ENCODE measurements around the gene CSF2. TPM values are rescaled to one million over a fixed set of nuclear protein-coding genes. Genes with fewer than 3 reads are reported as not detected.

CSF2 gene
- 0.41 TPM in 1 of 2 replicates, not detected in the other for total RNA-seq
- total RNA-seq (2013), result not detected
- not detected in 2 replicates for polyA plus RNA-seq
- not detected in 2 replicates for polyA minus RNA-seq

DNA sequence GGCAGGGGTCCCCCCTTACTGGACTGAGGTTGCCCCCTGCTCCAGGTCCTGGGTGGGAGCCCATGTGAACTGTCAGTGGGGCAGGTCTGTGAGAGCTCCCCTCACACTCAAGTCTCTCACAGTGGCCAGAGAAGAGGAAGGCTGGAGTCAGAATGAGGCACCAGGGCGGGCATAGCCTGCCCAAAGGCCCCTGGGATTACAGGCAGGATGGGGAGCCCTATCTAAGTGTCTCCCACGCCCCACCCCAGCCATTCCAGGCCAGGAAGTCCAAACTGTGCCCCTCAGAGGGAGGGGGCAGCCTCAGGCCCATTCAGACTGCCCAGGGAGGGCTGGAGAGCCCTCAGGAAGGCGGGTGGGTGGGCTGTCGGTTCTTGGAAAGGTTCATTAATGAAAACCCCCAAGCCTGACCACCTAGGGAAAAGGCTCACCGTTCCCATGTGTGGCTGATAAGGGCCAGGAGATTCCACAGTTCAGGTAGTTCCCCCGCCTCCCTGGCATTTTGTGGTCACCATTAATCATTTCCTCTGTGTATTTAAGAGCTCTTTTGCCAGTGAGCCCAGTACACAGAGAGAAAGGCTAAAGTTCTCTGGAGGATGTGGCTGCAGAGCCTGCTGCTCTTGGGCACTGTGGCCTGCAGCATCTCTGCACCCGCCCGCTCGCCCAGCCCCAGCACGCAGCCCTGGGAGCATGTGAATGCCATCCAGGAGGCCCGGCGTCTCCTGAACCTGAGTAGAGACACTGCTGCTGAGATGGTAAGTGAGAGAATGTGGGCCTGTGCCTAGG, at the start of gene CSF2:
CSF2 (plus strand) TSS at position 559 of the 783 bp plus-strand sequence; CDS start at position 594, 35 bp downstream.
- DNase-seq (no peak), ATAC-seq (ENCODE audit: low read depth) (no peak)
- Mint-ChIP-seq H3K4me3 (no peak within 1 kb of the TSS), H3K4me1 (no peaks in the 10 kb centered on the region), H3K27me3 (no peaks in the 10 kb centered on the region), H3K27ac (no peak within 1 kb of the TSS), H3K9me3 (ENCODE audit: insufficient read depth) (no peaks in the 10 kb centered on the region)
- Histone ChIP-seq H3K4me1 (ENCODE audit: control insufficient read depth in 2 of 2, insufficient read depth in 2 of 2, low read length in 2 of 2) (no peaks in the 10 kb centered on the region), H3K79me2 (ENCODE audit: control insufficient read depth, insufficient read depth, low read length) (no peaks in the 10 kb centered on the region), H4K20me1 (ENCODE audit: control insufficient read depth, insufficient read depth, low read length, poor library complexity, severe bottlenecking) (no peaks in the 10 kb centered on the region), H3K36me3 (replicated peaks in 1 of 2; ENCODE audit: control extremely low read depth in 1 of 2, control insufficient read depth in 1 of 2, extremely low read depth in 1 of 2, insufficient read depth in 2 of 2, low read length in 1 of 2) (no peaks in the 10 kb centered on the region), H3K4me2 (replicated peaks; ENCODE audit: low read depth, low read length, poor library complexity, severe bottlenecking) (no peak within 1 kb of the TSS), H3K9me3 (ENCODE audit: control extremely low read depth in 1 of 3, control insufficient read depth in 2 of 3, insufficient read depth in 1 of 3, low read length in 2 of 3) (no peaks in the 10 kb centered on the region), H2AFZ (ENCODE audit: insufficient read depth, low read depth, low read length, poor library complexity, severe bottlenecking) (no peak within 1 kb of the TSS), H3K9ac (ENCODE audit: low read length) (no peak within 1 kb of the TSS), H3K27ac (ENCODE audit: low read length in 2 of 2) (no peak within 1 kb of the TSS), H3K4me3 (ENCODE audit: control extremely low read depth in 1 of 5, extremely low read depth in 1 of 5, insufficient read depth in 1 of 5, low read depth in 2 of 5, low read length in 4 of 5) (no peak within 1 kb of the TSS), H3K27me3 (replicated peaks in 1 of 4; ENCODE audit: control extremely low read depth in 1 of 4, control insufficient read depth in 3 of 4, insufficient read depth in 4 of 4, low read length in 3 of 4) (no peaks in the 10 kb centered on the region)
- CTCF ChIA-PET, result interaction anchor here (1.0 to 1.2 kb wide), 2 partner anchors 104 to 107 kb away, joined by 3 to 4 read pairs; no protein-coding TSS in a partner anchor
- WGBS (ENCODE audit: insufficient coverage), result 73% methylated on average over 9 of the region's 12 CpGs
- TF ChIP-seq CTCF (IDR thresholded peaks at IDR 0.05), result no peak
- TF ChIP-seq EZH2 (IDR thresholded peaks at IDR 0.05; ENCODE audit: borderline replicate concordance, insufficient read depth, low read depth, low read length, poor library complexity, severe bottlenecking), result no peak
- POLR2A ChIA-PET, result no interaction called here
- intact Hi-C loops (cut with micrococcal nuclease), result no loop called here

DNA sequence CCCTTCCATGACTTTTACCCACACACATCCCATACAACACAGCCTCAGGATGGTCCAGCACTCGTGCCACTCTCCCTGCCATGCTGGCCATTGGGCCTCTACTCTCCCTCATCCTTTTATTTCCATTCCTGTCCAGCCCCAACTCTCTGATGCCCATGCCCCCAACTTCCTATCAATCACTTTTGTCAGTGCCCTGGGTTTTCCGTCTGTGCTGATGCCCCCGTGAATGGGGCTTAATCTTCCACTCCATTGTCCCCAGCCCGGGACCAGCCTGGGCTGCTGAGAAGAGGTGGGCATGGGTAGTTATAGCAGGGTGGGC, 49.5 kb upstream of the CSF2 start:
- no peak overlapping the region for H3K27ac Mint-ChIP-seq
- H3K4me3 Mint-ChIP-seq, result no peak overlapping the region
- H4K20me1 ChIP-seq (ENCODE audit: control insufficient read depth, insufficient read depth, low read length, poor library complexity, severe bottlenecking), result no peaks in the 10 kb centered on the region
- no peak overlapping the region for H3K9ac ChIP-seq (ENCODE audit: low read length)
- no peak overlapping the region for H3K27ac ChIP-seq (ENCODE audit: low read length in 2 of 2)
- 88% methylated on average over 3 of the region's 4 CpGs for WGBS (ENCODE audit: insufficient coverage)
- intact Hi-C loops (cut with micrococcal nuclease), result no loop called here
- H2AFZ ChIP-seq (ENCODE audit: insufficient read depth, low read depth, low read length, poor library complexity, severe bottlenecking), result no peak overlapping the region
- H3K27me3 ChIP-seq (replicated peaks in 1 of 4; ENCODE audit: control extremely low read depth in 1 of 4, control insufficient read depth in 3 of 4, insufficient read depth in 4 of 4, low read length in 3 of 4), result peaks cover 0 to 12% (median 6%) of the 10 kb centered on the region in 4 experiments
- peaks cover 0 to 3% (median 0%) of the 10 kb centered on the region in 3 donors for H3K9me3 ChIP-seq (ENCODE audit: control extremely low read depth in 1 of 3, control insufficient read depth in 2 of 3, insufficient read depth in 1 of 3, low read length in 2 of 3)
- ATAC-seq (ENCODE audit: low read depth) (no peak), DNase-seq (no peak)
- no peak overlapping the region for H3K4me2 ChIP-seq (replicated peaks; ENCODE audit: low read depth, low read length, poor library complexity, severe bottlenecking)
- no peaks in the 10 kb centered on the region for H3K79me2 ChIP-seq (ENCODE audit: control insufficient read depth, insufficient read depth, low read length)
- H3K36me3 ChIP-seq (replicated peaks in 1 of 2; ENCODE audit: control extremely low read depth in 1 of 2, control insufficient read depth in 1 of 2, extremely low read depth in 1 of 2, insufficient read depth in 2 of 2, low read length in 1 of 2), result no peaks in the 10 kb centered on the region
- no peak for TF ChIP-seq EZH2 (IDR thresholded peaks at IDR 0.05; ENCODE audit: borderline replicate concordance, insufficient read depth, low read depth, low read length, poor library complexity, severe bottlenecking)
- TF ChIP-seq CTCF (IDR thresholded peaks at IDR 0.05), result no peak
- H3K4me1 Mint-ChIP-seq, result peaks cover 10% of the 10 kb centered on the region
- ChIA-PET POLR2A (no interaction called here), CTCF (interaction anchor here (1.3 kb wide), 1 partner anchor 435 kb away, joined by 4 read pairs; no protein-coding TSS in a partner anchor)
- peaks cover 15% of the 10 kb centered on the region for H3K27me3 Mint-ChIP-seq
- peaks cover 0 to 7% of the 10 kb centered on the region in 2 donors for H3K4me1 ChIP-seq (ENCODE audit: control insufficient read depth in 2 of 2, insufficient read depth in 2 of 2, low read length in 2 of 2)
- no peak overlapping the region for H3K4me3 ChIP-seq (ENCODE audit: control extremely low read depth in 1 of 5, extremely low read depth in 1 of 5, insufficient read depth in 1 of 5, low read depth in 2 of 5, low read length in 4 of 5)
- H3K9me3 Mint-ChIP-seq (ENCODE audit: insufficient read depth), result no peaks in the 10 kb centered on the region

Measured in B cell (primary cell).